NCI-H2029 (cell line): Measurements from ENCODE around the gene RUNX1.
A peak's percentile ranks its signal among the peaks of the same experiment; 100 is the strongest.

Experiments
- DNase-seq: peaks from one replicate; lab custom pipeline; 2025; lab: John Stamatoyannopoulos, UW

RUNX1 gene

DNA sequence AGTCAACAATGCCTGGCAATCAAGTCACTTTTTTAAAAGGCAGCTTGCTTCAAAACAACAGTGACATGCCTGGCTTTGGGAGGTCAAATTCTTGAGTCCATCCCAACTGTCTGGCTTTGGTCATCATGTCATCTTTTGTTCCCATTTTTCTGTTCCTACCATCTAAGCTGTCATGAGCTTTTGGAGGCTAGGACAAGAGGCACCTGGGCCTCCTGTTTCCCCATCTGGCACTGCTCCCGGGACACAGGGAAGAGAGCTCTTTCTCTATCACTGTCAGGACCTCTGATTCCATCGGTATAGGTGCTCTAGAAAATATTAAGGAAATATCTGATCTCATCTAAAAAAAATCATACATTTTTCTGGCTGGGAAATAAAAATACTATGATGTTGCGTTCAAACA lies 224.0 kb downstream of the RUNX1 start:
- no peak for DNase-seq

- no peak for DNase-seq
These were observed 224.8 kb downstream of the RUNX1 start for GRCh38 chr21:34824314-34824713.

- no peak for DNase-seq
These were observed 226.2 kb downstream of the RUNX1 start for GRCh38 chr21:34822942-34823341.

DNA sequence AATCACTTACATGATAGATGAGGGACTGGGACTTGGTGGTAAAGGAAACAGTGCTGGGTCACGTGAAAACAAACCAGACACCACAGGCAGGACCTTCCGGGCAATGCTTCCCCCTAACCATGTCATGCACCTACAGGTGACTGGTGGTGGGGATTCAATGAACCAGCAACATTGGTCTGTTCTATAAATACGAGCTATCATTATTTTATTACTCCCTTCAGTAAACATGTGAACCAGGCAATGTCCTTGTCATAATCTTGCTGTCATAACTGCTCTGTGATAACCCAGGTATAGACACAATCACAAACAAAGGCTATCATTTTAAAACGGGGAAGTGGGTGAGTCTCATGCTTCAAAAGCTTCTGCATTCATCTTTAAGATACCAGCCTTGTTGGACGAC lies 226.9 kb downstream of the RUNX1 start:
- DNase-seq: no peak

DNA sequence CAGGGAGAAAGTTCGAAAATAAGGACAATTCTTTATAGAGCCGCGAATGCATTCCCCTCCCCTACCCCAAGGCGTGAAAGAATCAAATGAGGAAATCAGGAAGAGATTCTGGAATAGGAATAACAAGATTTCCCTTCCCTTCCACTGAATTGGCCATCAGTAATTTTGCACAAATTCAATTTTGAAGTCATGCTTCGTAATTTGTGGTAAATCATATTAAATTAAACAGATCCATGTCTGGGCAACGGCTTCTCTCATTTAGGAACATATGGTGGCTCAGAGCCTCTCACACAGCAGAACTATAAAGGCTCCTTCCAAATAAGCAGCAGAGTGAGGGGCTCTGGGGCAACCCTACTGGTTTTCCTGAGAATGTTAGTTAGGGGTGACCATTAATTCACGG lies 227.4 kb downstream of the RUNX1 start:
- no peak for DNase-seq

DNA sequence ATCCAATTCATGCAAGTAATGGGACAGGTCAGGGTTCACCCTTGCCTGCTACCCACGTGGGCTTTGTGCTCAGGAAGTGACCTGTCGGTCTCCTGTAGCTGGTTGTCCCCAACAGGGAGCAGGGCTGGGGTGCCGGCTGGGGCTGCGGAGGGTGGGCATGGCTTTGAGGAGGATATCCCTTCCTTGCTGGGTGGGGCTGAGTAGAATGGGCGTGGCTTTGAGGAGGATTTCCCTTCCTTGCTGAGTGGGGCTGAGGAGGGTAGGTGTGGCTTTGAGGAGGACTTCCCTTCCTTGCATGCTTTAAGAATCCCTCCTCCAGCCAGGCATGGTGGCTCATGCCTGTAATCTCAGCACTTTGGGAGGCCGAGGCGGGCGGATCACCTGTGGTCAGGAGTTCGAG lies 229.1 kb downstream of the RUNX1 start:
- DNase-seq: no peak

DNA sequence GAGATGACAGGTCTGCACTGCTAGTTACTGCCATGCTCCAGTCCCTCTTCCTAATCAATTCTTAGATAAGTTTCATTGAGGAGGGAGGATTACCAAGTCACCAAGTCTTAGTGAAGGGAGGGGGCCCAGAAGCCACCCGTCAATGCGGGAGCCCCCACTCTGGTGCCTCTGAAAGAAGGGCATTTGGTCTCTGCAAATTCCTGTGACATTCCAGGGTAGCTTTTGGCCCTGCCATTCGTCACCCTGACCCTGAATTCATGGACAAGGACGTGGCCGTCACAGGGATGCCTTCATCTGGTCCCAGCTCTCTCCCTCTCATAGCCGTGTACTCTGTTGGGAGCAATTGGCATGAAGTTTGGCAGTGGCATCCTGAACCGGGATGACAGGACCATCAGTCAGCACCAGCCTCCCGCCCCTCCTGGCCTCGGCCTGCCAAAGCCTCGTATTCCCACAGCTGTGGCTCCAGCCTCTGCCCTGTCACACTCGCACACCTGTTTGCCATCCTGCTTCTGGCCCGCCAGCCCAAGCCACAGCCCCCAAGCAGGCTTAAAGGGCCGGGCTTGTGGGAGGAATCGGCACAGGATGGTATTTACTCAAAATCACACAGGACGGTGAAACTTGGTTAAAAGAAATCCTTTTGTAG lies 229.6 kb downstream of the RUNX1 start:
- DNase-seq: no peak

- DNase-seq: no peak
These were observed 230.4 kb downstream of the RUNX1 start for GRCh38 chr21:34818662-34819158.

DNA sequence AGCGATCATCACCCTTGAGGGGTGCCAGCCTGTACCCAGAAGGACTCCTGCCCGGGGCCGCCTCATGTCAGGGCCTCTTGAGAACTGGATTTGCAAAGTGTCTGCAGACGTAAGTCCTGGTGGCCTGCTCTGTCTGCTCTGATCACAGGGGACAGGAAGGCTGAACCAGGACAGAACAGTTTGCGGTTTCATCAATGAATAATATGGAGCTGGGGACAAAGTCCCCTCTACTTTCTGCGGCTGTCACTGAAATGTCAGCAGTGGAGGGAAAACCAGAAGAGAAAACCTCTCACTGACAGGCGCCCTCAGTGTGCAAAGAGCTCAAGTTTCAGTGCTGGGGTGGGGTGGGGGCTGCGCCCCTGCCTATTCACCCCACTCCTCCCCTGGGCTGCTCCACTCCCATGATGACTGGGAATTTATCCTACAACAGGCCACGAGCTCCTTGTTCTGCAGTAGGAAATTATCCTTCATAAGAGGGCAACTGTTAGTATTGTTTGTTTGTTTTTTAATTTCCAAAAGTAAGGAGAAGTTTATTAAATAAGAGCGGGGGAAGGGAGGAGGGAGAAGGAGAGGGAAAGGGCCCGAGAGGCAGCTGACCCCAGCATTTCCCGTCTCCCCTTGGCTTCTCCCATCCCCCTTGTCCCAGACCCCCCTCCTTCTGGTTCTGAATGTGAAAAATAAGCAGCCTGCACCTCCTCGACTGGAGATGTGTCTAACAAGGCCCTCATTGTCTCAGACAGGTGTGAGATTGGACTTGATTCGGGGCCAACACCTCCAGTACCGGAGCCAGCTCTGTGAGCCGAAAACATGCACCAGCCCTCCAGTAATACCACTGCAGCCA lies 231.1 kb downstream of the RUNX1 start:
- peak; percentile 74 for DNase-seq

DNA sequence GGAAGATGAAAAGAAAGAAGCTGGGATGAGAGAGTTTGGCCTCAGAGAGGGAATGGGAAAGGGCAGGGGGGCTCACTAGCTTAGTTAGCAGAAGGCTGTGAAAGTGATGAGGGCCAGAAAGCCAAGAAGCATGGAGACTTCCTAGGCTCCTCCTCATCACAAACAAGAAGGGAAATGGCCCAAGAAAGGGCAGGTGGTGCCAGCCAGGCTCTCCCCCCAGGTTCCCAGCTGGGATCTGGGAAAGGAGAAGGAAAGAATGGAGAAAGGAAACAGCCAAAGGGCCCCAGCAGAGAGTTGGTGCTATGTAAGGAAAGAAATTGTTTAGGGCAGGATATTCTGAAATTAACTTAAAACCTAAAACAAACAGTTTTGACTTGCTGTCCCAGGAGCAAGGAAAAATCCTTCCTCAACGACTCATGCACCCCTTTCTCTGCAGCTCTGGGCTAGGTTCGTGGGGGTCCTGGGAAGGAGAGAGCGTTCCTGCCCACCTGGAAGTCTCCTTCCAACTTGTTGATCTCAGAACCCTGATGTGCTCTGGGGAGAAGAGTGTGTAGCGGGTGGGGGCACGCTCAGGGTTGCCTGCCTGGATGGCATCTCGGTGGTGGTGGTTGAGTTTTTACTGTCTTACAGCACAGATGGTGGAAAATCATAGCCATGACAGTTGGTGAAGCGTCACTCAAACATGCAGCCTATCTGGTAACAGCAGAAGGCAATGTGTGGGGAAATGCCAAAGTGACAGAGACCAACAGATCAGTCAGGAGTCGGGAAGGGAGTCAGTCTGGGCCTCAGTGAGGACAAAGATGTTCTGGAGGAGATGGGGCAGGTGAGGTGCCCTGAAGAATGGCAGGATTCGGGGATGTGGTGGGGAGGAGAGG lies 233.0 kb downstream of the RUNX1 start:
- DNase-seq: no peak

DNA sequence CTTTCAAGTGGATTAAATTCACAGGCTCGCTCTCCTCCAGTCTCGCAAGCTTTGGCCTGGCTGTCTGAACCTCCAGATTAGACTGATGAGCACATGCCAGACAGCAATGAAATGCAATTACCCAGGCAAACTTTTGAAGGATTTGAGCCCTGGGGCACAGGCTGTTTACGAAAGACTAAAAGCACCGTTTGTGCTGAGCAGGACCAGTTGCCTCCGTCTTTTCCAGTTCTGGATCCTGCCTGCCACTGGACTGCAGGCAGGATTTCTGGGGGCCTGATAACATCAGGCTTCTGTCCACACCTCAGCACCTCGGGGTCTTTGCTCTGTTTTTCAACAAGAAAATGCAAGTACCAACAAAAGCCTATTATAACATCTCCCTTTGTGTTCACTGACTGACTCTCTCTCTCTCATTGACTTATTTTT lies 234.6 kb downstream of the RUNX1 start:
- DNase-seq: no peak

GRCh38 chr21:34813266-34813894 lies 235.7 kb downstream of the RUNX1 start:
- DNase-seq: no peak

DNA sequence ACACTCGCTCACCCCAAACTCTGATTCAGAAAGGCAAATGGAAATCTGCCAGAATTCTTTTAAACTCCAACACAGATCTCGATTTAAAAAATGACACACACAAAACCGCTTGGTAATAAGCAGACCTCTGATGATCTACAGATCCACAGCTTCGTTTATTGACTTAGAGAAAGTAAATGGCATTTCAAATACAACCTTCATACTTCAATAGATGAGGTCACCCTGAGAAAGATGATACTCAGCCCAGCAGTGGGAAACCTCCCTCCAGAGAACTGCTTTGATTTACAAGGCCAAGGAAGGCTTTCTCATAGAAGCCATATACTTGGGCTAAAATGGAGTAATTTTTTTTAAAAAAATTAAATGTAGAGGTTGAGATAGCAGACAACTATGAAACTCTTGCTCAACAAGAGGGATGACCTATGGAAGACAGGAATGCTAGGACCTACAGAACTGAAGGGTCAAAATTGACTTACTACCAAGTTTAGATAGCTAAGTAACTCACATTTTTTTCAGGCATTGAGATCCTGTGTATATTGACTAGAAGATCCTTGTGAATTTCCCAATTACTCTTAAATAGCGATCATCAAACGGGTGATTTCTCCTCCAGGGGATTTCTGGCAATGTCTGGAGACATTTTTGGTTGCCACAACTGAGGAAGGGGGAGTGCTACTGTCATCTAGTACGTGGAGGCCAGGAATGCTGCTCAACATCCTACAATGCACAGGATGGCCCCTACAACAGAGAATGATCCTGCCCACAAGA lies 236.4 kb downstream of the RUNX1 start:
- peak; percentile 70 for DNase-seq

GRCh38 chr21:34811368-34811767 lies 237.7 kb downstream of the RUNX1 start:
- DNase-seq: no peak

- no peak for DNase-seq
These were observed 238.3 kb downstream of the RUNX1 start for GRCh38 chr21:34810786-34811185.

GRCh38 chr21:34809822-34810221 lies 239.3 kb downstream of the RUNX1 start:
- no peak for DNase-seq

- DNase-seq: no peak
These were observed 240.4 kb downstream of the RUNX1 start for GRCh38 chr21:34808569-34809204.

DNA sequence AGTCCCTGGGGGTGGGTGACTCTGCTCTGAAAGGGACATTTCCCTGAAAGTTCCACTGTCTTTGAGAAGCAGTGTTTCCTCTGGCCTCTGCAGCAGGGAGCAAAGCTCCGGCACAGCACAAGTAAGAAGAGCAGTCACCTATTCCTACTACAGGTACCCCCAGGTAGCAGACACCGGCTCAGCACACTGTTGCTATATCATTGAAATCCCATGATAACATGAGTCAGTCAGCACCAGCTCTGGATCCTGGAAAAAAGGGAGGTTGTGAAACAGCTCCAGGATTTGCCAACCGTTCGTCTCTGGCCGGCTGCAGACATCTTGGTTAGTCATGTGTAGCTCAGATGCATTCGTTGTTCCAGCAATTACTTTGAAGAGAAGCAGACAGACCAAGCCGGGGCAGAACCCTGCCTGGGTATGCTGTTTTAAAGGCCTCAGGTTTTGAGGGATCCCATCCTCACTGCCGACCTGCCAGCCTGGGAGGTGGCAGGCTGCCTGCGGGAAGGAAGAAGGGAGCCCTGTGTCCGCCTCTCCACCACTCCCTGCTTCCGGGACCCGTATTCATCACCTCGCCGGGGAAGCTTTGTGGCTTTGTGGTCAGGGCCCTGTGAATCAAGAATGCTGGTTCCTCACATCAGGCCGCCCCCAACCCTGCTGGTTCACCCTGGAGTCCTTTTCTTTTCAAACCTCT lies 241.1 kb downstream of the RUNX1 start:
- no peak for DNase-seq

GRCh38 chr21:34807146-34807880 lies 241.8 kb downstream of the RUNX1 start:
- no peak for DNase-seq
